ENCODE data around the gene TXNL1.
"Not testable (repeated sequence)": the region's sequence is repeated elsewhere in the genome, so short reads cannot be mapped to it uniquely, and the experiment has no call there.

The TXNL1 gene

DNA sequence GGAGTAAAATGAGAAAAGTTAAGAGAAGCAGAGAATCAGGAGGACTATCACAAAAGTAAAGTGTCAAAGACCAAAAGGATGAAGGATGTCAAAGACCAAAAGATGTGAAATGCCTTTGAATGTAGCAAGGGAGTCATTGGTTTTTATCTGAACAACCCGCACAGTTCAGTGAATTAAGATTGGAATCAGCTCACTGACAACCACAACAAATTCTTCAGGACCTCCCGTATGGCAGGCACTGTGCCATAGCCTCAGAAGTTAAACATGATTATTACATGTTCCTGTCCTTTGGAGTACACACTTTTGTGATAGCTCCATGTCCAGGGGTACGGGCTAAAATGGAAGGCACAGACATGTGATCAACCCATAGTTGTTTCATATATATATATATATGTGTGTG, 5.0 kb upstream of the TXNL1 start:
- no peak for DNase-seq

DNA sequence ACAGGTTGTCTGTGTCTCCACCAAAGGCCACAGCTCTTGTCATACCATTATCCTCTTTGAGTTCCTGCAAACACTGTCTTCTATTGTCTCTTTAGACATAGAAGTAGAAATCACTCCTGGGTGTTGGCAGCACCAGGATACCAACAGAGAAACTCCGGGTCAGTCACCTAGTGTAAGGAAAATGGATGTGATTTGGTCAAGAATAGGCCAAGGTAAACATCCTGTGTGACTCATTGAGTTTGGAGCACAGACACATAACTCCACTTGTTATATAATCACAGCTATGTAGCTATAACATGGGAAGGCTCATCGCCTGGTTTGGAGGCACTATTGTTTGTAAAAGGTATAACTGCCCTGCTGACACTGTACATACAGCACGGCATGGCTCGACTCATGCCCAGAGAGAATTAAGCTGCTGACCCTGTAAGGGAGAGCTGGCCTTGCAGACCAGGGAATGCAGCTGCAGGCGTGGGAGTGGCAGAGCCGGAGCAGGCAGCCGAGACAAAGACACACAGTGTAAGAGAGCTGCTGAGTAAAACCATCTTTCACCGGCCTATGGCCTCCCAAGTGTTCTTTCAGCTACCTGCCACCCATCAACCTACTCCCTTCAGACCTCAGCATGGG, 3.4 kb upstream of the TXNL1 start:
- peak; percentile 87 for DNase-seq

DNA sequence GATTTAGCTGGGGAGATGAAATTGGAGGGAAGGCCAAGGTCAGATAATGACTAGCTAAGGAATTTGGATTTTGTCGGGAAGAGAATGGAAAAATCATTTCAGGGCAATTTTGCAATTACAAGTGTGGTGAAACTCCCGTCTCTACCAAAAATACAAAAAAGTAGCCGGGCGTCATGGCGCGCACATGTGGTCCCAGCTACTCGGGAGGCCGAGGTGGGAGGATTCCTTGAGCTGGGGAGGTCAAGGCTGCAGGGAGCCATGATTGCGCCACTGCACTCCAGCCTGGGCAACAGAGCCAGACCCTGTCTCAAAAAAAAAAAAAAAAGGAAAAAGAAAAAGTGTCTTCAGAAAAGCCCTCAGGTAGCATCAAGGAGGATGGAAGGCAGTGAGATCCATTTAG, 1.2 kb upstream of the TXNL1 start:
- no peak for DNase-seq

DNA sequence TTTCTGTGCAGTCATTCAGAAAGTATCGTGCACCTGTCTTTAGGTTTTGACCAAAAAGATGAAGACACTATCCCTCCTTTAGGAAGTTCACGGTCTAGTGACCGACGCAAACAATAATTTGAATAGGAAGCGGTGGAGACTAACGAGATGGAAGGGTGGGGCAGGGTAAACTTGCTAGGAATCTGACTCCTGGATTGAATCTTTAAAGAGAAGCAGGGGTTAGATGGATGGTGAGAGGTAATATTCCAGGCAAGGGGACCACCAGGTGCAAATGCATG, 651 bp upstream of the TXNL1 start:
- DNase-seq, result peak; percentile 70

DNA sequence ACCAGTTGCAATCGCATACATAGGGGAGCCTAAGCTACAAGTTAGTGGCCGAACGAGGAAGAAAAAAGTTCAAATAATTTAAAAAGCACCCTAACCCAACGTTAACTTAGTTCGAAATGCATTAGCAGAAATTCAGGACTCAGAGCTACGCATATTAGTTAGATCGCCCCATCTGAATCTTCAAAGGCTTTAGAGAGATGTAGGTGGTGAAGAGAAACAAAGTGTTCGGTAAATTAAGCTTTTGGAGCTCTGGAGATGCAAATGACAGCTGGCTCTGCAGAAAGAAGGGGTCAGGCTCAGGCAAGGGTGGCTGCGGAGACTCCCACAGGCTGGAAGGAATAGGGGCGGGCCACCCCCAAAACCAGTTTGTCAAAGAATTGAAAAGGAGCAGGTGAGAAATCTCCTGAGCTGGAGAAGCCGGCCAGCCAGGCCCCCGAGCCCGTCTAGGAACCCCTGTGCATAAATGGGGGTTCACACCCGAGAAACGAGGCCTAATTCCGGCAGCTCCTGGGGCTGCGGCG, 621 bp downstream of the TXNL1 start:
- no peak for DNase-seq

DNA sequence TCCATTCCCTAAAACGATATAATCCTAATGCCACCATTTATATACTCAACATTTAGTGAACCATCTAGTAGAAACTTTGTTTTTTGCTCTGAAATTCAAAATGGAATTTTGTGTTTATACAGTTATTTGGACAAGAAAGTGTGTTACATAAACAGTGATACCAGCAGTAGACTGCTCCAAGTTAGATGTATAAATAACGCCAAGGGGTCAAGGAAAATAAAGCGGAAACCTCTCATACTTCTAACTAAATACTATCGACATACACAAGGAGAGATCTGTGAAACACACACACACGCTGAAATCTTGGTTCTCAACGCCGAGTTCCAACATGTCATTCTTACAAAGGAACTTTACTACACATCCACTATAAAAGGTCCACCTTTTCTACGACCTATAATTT, 1.2 kb downstream of the TXNL1 start:
- peak; percentile 52 for DNase-seq

DNA sequence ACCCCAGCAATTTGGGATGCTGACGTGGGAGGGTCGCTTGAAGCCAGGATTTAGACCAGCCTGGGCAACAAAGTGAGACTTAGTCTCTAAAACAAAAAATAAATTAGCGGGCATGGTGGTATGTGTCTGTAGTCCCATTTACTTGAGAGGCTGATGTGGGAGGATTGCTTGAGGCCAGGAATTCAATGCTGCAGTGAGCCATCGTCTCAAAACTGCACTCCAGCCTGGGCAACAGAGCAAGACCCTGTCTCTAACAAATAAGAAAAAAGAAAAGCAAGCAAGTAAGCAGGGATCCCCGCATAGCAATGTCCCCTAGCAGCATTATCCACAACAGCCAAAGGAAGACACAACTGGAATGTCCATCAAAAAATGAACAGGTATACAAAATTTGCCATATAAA, 3.4 kb downstream of the TXNL1 start:
- no peak for DNase-seq

DNA sequence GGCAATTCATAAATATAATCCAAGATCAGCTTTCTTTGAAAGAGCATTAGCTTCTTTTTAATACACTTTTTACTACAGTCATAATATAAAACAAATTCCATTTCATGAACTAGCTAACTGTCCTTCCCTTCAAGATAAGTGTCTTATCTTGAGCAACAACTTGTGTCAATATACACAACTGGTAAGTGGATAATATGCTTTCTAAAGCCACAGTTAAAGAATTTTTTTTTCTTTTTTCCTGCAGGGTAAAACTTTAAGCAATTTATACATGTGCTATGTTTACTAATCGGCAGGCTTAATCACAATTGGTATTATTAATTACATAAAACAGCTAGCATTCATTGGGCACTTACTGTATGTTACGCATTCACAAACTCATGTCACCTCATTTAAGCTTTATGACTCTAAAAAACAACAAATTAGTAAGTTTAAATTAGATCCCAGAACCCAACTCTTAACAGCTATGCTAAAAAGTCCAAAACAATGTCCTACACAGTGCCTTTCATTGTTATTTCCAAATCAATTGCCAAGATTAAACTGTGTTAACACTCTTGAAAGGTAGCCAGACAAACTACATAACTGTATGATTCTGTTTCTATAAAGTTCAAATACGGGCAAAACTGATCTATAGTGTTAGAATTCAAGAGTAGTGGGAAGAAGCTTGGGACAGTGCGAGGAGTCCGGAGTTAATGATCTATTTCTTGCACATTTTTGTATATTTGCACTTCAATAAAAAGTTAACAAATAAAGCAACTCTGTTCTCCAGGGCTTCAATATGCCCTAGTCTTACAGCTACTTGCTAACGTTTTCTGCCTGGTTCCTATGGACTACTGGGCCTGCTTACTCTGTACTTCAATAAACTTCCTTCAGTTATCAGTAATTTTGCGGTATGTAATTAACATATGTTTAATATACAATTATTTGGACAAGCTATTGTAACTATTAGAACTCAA, 6.0 kb downstream of the TXNL1 start:
- DNase-seq, result no peak

DNA sequence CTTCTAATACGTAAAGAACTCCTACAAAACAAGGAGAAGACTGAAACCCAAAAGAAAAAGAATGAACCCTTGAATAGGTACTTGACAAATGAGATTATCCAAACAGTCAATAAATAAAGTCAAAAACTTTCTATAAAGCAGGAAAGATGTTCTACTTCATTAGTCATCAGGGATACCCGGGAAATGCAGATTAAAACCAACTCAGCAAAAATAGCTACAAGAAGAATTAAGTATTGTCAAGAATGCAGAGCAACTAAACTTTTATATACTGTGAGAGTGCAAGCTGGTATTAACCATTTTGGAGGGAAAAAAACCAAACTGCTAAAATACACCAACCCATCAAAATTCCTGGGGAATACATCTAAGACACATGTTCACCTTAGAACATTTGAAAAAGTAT, 10.4 kb downstream of the TXNL1 start:
- DNase-seq, result no peak

DNA sequence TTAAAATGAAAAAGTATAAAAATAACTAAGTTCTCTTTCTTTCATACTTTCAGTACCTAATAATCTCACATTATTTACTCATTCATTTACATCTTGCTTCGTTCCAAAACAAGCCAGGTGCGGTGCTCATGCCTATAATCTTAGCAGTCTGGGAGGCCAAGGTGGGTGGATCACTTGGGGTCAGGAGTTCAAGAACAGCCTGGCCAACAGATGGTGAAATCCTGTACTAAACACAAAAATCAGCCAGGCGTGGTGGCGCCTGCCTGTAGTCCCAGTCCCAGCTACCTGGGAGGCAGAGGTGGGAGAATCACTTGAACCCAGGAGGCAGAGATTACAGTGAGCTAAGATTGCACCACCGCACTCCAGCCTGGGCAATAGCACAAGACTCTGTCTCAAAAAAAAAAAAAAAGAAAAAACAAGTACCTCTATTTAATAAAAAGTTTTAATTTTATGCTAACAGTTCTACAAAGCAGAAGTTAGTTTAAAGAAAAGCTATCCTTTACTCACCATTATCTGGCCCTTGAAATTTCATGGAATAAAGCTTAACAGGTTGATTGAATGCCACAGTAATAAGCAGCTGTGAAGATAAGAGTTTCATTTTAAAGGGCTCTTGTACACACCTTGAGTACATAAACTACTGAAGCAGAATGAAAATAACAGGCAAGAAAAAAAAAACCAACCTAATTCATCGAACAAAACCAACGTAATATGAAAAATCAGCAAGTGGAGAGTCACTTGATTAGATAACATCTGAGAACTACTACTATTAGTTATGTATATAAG, 22.5 kb downstream of the TXNL1 start:
- no peak for DNase-seq

DNA sequence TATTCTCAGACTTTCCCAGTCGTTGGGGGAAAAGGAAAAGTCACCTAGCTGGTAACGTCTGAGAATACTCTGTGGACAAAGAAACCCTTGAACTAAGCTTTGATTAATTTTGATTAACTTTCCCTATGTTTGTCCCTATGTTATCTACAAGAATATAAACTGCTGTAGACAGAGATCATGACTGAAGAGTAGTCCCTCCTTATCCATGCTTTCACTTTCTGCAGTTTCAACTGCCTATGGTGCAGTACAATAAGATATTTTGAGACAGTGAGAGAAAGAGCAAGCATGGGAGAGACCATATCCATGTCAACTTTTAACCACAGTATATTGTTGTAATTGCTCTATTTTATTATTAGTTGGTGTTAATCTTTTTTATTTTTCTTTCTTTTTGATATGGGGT, 31.8 kb downstream of the TXNL1 start:
- DNase-seq, result no peak

DNA sequence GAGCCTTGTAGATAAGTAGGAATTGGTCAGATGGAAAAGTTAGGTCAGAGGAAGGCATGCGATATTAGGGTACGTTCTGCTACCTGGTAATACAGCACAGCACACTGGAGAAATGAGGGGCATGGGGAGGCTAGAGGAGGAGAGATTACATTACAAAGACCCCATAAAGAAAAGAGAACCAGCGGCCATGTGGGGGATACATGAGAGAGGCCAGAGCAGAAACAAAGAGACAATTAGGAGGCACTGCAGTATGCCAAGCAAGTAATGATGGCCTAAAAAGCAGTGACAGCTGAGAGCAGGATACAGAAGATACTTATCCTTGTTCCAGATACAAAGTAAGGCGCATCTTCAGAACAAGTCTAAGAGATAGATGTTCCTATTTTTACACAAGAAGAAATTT, 40.0 kb downstream of the TXNL1 start:
- no peak for DNase-seq

DNA sequence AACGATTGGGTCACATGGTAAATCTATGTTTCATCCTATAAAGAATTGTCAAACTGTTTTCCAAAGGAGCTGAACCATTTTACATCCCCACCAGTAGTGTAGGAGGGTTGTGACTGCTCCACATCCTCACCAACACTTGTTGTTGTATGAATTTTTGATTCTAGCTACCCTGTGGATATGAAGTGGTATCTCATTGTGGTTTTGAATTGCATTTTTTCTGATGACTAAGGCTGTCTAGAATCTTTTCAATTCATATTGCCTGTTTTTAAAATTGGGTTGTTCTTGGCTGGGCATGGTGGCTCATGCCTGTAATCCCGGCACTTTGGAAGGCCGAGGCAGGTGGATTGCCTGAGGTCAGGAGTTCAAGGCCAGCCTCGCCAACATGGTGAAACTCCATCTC, 44.5 kb downstream of the TXNL1 start:
- DNase-seq, result no peak

DNA sequence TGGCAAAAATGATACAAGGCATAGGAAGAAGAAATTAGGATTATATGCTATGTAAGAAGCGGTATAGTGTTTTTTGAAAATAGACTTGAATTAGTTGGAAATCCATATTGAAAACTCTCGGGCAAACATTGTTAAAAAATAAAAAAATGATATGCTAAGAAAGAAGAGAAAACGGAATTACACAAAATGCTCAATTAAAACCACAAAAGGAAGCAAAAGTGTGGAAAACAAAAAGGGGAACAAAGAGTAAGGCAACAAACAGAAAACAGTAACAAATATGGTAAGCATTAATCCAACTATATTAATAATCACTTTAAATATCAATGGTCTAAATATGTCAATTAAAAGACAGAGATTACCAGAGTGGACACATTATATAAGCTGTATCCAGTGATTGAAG, 58.4 kb downstream of the TXNL1 start:
- DNase-seq, result no peak

DNA sequence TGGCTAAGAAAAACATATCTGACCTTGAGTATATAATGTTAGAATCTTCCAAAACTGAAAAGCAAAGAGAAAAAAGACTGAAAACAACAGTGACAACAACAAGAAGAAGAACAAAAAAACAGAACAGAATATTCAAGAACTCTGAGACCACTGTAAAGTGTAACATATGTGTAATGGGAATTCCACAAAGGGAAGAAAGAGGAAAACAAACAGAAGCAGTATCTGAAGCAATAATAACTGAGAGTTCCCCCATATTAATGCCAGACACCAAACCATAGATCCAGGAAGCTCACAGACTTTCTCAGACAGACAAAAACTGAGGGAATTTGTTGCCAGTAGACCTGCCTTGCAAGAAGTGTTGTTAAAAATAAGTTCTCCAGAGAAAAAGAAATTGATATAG, 58.9 kb downstream of the TXNL1 start:
- DNase-seq, result no peak

DNA sequence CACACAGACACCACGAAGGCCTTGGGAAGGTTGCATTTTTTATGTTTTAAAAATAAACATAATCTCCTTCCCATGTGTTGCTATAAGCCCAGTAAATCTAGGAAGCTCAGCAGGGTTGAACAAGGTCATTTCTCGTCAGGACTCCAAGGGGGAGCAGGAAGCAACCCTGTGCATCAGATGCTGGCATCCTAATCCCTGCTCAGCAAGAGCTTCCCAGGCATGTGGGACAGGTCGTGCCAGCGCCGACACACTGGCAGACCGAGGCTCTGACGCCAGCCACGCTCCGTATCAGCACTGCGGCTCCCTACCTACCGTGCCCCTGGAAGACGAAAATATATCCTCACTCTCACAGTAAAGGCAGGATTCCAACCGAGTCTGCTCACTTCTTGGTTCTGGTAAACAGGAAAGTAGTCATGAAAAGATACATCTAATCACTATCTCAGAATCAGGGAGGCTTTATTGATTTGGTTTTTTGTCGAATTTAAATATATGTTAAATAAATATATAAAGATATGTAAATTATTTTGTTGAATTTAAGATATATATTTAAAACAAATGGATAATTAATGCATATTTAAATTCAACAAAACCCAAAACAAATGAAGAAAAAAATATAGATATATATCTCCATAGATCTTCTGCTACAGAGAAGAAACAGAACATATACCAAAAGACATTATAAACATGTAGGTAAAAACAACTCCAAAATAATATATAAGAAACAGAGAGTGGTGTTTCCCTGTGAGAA, 61.4 kb downstream of the TXNL1 start:
- no peak for DNase-seq

DNA sequence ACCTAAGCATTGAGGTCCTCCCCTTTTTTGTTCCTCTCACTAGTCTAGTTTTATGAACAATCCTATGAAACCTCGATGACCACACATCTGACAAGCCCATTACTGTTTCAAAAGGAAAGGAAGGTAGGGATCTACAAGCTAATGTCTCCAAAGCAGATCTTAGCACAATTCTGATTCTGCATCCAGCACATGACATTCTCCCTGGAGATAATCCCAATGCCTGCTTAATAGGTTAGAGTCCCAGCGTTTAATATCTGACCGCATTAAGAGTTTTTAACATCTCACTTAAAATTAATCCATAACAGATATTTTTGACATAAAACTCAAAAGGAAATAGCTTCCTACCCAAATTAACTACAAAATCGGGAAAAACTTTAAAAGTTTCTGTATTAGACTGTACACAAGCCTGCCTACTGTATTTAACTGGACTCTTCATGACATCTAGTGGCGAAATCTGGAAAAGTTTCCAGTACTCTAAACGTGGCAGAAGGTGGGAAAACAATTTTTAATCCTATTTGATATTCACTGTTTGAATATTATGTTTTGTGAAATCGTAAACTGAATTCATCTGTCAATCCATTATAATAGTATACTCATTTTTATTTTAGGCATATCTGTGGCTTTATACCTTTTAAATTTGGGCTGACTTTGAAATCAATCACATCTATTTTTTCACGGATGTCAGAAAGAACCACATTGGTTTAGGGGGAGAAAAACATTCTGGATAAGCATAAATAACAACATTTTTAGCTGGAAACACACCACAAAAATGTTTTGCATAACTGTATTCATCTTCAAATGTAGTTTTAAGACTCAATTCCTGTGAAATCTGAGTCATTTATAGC, 62.4 kb downstream of the TXNL1 start:
- peak; percentile 79 for DNase-seq

DNA sequence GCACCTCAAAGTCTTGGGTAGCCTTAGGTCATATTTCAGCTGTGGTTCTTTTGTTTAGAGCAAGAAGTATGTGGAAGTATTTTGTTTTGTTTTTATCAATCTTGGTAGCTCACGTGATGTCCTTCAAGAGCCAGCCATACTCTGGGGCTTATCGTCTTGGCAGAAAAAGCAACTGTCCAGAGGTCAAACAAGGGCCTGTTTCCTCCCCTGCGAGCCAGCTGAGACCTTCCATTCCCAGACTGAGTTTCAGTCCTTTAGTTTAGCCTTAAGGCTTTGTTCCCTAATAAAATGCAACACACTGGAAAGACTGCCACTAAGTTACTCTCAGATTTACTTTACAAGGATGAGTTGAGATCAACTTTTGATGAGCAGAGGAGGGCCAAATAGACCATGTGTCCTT, 63.5 kb downstream of the TXNL1 start:
- DNase-seq, result no peak

DNA sequence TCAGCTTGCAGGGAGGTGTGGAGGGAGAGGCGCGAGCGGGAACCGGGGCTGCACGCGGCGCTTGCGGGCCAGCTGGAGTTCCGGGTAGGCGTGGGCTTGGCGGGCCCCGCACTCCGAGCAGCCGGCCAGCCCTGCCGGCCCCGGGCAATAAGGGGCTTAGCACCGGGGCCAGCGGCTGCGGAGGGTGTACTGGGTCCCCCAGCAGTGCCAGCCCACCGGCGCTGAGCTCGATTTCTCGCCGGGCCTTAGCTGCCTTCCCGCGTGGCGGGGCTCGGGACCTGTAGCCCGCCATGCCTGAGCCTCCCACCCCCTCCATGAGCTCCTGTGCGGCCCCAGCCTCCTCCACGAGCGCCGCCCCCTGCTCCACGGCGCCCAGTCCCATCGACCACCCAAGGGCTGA, 66.1 kb downstream of the TXNL1 start:
- DNase-seq, result not testable (repeated sequence)

DNA sequence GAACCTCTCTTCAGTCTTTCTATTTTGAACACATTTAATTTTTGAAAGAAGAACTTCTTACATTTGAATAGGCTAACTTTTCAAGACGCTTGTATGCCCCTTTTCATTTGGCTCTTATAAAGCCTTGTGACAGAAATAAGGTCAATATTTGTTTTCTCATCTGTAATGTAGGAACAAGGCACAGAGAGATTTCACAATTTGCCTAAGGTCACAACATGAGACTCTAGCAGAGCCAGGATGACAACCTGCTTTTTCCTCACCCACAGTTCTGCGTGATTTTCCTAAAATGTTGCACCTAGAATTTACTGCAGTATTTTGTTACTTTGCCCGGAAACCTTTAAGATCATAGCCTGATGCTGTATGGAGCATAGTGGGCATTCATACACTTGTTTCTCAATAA, 67.4 kb downstream of the TXNL1 start:
- peak; percentile 18 for DNase-seq

DNA sequence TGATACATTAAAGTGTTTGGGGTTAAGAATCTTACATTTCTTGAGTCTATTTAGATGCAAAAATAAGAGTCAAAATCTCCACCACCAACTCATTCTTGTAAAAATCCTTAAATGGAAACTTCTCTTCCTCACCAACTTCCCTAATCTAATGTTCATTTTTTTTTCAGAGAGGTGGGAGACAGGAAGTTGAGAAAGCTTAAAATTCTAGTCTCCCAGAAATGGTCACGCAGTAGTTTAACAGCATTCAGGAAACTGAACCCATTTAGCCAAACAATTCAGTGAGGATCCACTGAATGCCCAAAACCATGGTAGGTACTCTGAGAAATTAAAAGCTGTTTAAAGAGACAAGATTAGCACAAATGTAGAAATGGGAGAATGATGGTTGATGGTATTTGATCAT, 69.0 kb downstream of the TXNL1 start:
- no peak for DNase-seq

DNA sequence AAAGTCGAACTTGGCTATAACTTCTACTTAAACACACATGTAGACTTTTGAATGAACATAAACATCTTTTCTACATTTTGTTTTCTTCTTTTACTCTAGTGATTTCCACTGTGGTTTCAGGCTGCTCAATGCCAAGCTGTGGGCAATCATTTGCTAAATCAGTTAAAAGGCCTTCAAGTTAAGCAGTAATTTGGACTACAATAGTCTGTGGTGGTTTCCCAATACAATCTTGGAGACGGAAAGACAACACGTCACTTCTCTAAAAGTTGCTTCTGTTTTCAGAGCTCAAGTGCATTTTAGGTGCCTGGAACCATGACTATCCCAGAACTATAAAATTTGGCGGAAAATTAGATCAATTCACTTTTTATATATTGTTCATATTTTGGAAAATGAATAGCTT, 69.4 kb downstream of the TXNL1 start:
- DNase-seq, result no peak
